Neutrophil (primary cell): ENCODE data around the gene PDE6B.
"Not testable (repeated sequence)": the region's sequence is repeated elsewhere in the genome, so short reads cannot be mapped to it uniquely, and the experiment has no call there.

ENCODE experiments used
- H3K27ac ChIP-seq: fragments of 200-600 bp; sonication (generic); 2 replicates; pipeline ENCODE4 v1.5.1; 2016; ENCODE audit warnings: mild to moderate bottlenecking, moderate library complexity
- H3K27me3 ChIP-seq: fragments of 200-600 bp; sonication (generic); 2 replicates; pipeline ENCODE4 v1.6.0; 2016; ENCODE audit warnings: mild to moderate bottlenecking
- H3K36me3 ChIP-seq: fragments of 200-600 bp; sonication (generic); 2 replicates; pipeline ENCODE4 v1.5.1; 2017
- H3K4me1 ChIP-seq, 2 experiments: fragments of 200-600 bp in 1 of 2; sonication (generic) in 1 of 2; 1 replicate in 1 of 2; 2 replicates in 1 of 2; pipeline versions ENCODE4 v1.5.1 to v1.6.1; 2013 to 2016; ENCODE audit warnings: low read depth in 1 of 2, low read length in 1 of 2, mild to moderate bottlenecking in 1 of 2, moderate library complexity in 1 of 2; ENCODE audit not compliant: control insufficient read depth in 1 of 2, insufficient read depth in 1 of 2
- H3K4me3 ChIP-seq, 2 experiments: fragments of 200-600 bp in 1 of 2; sonication (generic) in 1 of 2; 1 replicate in 1 of 2; 2 replicates in 1 of 2; pipeline ENCODE4 v1.5.1; 2013 to 2016; ENCODE audit warnings: low read depth in 1 of 2, low read length in 1 of 2, mild to moderate bottlenecking in 1 of 2, moderate library complexity in 1 of 2
- H3K9me3 ChIP-seq: fragments of 200-600 bp; sonication (generic); 2 replicates; pipeline ENCODE4 v1.5.1; 2016
- CTCF ChIP-seq: fragments of 200-600 bp; sonication (generic); IDR thresholded peaks from 2 replicates; pipeline ENCODE4 v1.5.1; 2016; ENCODE audit warnings: antibody characterized with exemption

Gene PDE6B

GRCh38 chr4:637536-638280 lies 12.3 kb downstream of the PDE6B start:
- Histone ChIP-seq H3K36me3 (no peaks in the 10 kb centered on the region), H3K27ac (no peak overlapping the region), H3K9me3 (no peaks in the 10 kb centered on the region), H3K4me1 (no peaks in the 10 kb centered on the region), H3K27me3 (peaks cover 14% of the 10 kb centered on the region), H3K4me3 (no peak overlapping the region)
- no peak for TF ChIP-seq CTCF

GRCh38 chr4:642366-642765 lies 17.0 kb downstream of the PDE6B start:
- not testable (repeated sequence) for H3K4me3 ChIP-seq, H3K36me3 ChIP-seq, H3K27ac ChIP-seq, H3K9me3 ChIP-seq, H3K4me1 ChIP-seq
- H3K27me3 ChIP-seq: peaks cover 32% of the 10 kb centered on the region

- no peak overlapping the region for H3K27ac ChIP-seq
- no peaks in the 10 kb centered on the region for H3K4me1 ChIP-seq
- H3K4me3 ChIP-seq: no peak overlapping the region
- H3K27me3 ChIP-seq: peaks cover 49% of the 10 kb centered on the region
- no peaks in the 10 kb centered on the region for H3K36me3 ChIP-seq
- no peak for TF ChIP-seq CTCF
- no peaks in the 10 kb centered on the region for H3K9me3 ChIP-seq
Observed at GRCh38 chr4:646460-646859, 21.1 kb downstream of the PDE6B start.

- no peak for TF ChIP-seq CTCF
- H3K4me1 ChIP-seq: no peaks in the 10 kb centered on the region
- H3K9me3 ChIP-seq: no peaks in the 10 kb centered on the region
- no peaks in the 10 kb centered on the region for H3K36me3 ChIP-seq
- H3K27ac ChIP-seq: no peak overlapping the region
- no peak overlapping the region for H3K4me3 ChIP-seq
- peaks cover 59% of the 10 kb centered on the region for H3K27me3 ChIP-seq
Observed at GRCh38 chr4:647481-647880, 22.1 kb downstream of the PDE6B start.

GRCh38 chr4:648579-649292 lies 23.4 kb downstream of the PDE6B start:
- Histone ChIP-seq H3K9me3 (no peaks in the 10 kb centered on the region), H3K27ac (no peak overlapping the region), H3K36me3 (no peaks in the 10 kb centered on the region), H3K4me1 (no peaks in the 10 kb centered on the region), H3K4me3 (no peak overlapping the region), H3K27me3 (peaks cover 63% of the 10 kb centered on the region)
- TF ChIP-seq CTCF: no peak

- Histone ChIP-seq H3K4me3 (no peak overlapping the region), H3K36me3 (no peaks in the 10 kb centered on the region), H3K27ac (no peak overlapping the region), H3K9me3 (no peaks in the 10 kb centered on the region), H3K4me1 (no peaks in the 10 kb centered on the region), H3K27me3 (peaks cover 63% of the 10 kb centered on the region)
- no peak for TF ChIP-seq CTCF
Observed at GRCh38 chr4:649293-649625, 23.9 kb downstream of the PDE6B start.
